DND-41 (cell line): ENCODE results near the gene CCL17.

Source experiments
- ATAC-seq: fragments of 200-7000 bp; cut with Tn5 transposase; 3 replicates; pipeline ENCODE4 v1.9.1; 2021; ENCODE audit warnings: low read depth; ENCODE audit not compliant: insufficient read depth
- DNase-seq: peaks from one replicate; pipeline ENCODE4 v3.0.0-alpha.2; 2020
- H2AFZ ChIP-seq: 2 replicates; pipeline ENCODE4 v1.6.0; 2012; ENCODE audit warnings: low read depth, low read length
- H3K27ac ChIP-seq: 2 replicates; pipeline ENCODE4 v1.5.1; 2012; ENCODE audit warnings: low read length, inconsistent platforms
- H3K27me3 ChIP-seq: fragments of 200-600 bp; sonication (generic); 2 replicates; pipeline ENCODE4 v1.6.0; 2012; ENCODE audit warnings: low read length, mild to moderate bottlenecking, inconsistent platforms; ENCODE audit not compliant: insufficient read depth, poor library complexity
- H3K36me3 ChIP-seq: 2 replicates; pipeline ENCODE4 v1.5.1; 2012; ENCODE audit warnings: low read length, inconsistent platforms; ENCODE audit not compliant: insufficient read depth
- H3K4me1 ChIP-seq: 2 replicates; pipeline ENCODE4 v1.5.1; 2012; ENCODE audit warnings: mild to moderate bottlenecking, low read length; ENCODE audit not compliant: insufficient read depth
- H3K4me2 ChIP-seq: 2 replicates; pipeline ENCODE4 v1.6.0; 2012; ENCODE audit warnings: mild to moderate bottlenecking, moderate library complexity, low read length, inconsistent platforms; ENCODE audit not compliant: insufficient read depth
- H3K4me3 ChIP-seq, 2 experiments: fragments of 200-600 bp in 1 of 2; shearing (Covaris generic) in 1 of 2; 2 replicates each; pipeline ENCODE4 v1.5.1; 2012 to 2016; ENCODE audit warnings: inconsistent platforms in 2 of 2, low read length in 2 of 2, mild to moderate bottlenecking in 2 of 2, low read depth in 1 of 2, moderate library complexity in 1 of 2
- H3K79me2 ChIP-seq: 2 replicates; pipeline ENCODE4 v1.6.0; 2012; ENCODE audit warnings: low read length, inconsistent platforms; ENCODE audit not compliant: insufficient read depth
- H3K9ac ChIP-seq: 2 replicates; pipeline ENCODE4 v1.6.0; 2012; ENCODE audit warnings: low read depth, mild to moderate bottlenecking, inconsistent platforms, low read length, moderate library complexity
- H3K9me3 ChIP-seq: 2 replicates; pipeline ENCODE4 v1.5.1; 2012; ENCODE audit warnings: low read length, moderate library complexity, mild to moderate bottlenecking, inconsistent platforms; ENCODE audit not compliant: insufficient read depth, severe bottlenecking
- H4K20me1 ChIP-seq: 2 replicates; pipeline ENCODE4 v1.6.0; 2012; ENCODE audit warnings: low read length; ENCODE audit not compliant: insufficient read depth
- EZH2 ChIP-seq: IDR thresholded peaks from 3 replicates; pipeline ENCODE4 v1.6.1; 2012; ENCODE audit warnings: borderline replicate concordance, low read depth, mild to moderate bottlenecking, moderate library complexity, low read length, inconsistent platforms; ENCODE audit not compliant: severe bottlenecking
- TF ChIP-seq, protein P1 (sequence below): IDR thresholded peaks from 2 replicates; pipeline ENCODE4 v1.5.1; 2012; ENCODE audit warnings: borderline replicate concordance, low read length, moderate library complexity, mild to moderate bottlenecking; ENCODE audit not compliant: poor library complexity, severe bottlenecking; ENCODE audit errors: extremely low read depth

The CCL17 gene

DNA sequence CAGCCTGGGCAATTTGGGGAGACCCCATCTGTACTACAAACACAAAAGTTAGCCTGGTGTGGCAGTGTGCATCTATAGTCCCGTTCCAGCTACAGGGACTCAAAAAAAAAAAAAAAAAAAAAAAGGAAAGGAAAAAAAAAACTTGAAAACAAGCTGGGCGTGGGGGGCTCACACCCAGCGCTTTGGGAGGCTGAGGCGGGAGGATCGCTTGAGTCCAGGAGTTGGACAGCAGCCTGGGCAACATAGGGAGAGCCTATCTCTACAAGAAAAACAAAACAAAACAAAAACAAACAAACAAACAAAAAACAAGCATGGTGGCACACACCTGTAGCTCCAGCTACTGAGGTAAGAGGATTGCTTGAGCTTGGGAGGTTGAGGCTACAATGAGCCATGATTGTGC is 12.9 kb upstream of the CCL17 start:
- no peaks in the 10 kb centered on the region for H4K20me1 ChIP-seq
- H3K36me3 ChIP-seq: no peaks in the 10 kb centered on the region
- H2AFZ ChIP-seq: no peak overlapping the region
- H3K4me1 ChIP-seq: no peaks in the 10 kb centered on the region
- no peak for TF ChIP-seq EZH2
- TF ChIP-seq, protein P1, sequence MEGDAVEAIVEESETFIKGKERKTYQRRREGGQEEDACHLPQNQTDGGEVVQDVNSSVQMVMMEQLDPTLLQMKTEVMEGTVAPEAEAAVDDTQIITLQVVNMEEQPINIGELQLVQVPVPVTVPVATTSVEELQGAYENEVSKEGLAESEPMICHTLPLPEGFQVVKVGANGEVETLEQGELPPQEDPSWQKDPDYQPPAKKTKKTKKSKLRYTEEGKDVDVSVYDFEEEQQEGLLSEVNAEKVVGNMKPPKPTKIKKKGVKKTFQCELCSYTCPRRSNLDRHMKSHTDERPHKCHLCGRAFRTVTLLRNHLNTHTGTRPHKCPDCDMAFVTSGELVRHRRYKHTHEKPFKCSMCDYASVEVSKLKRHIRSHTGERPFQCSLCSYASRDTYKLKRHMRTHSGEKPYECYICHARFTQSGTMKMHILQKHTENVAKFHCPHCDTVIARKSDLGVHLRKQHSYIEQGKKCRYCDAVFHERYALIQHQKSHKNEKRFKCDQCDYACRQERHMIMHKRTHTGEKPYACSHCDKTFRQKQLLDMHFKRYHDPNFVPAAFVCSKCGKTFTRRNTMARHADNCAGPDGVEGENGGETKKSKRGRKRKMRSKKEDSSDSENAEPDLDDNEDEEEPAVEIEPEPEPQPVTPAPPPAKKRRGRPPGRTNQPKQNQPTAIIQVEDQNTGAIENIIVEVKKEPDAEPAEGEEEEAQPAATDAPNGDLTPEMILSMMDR: no peak
- no peak for DNase-seq
- ATAC-seq: no peak
- no peak overlapping the region for H3K4me3 ChIP-seq
- H3K4me2 ChIP-seq: no peak overlapping the region
- no peak overlapping the region for H3K27ac ChIP-seq
- H3K9me3 ChIP-seq: no peaks in the 10 kb centered on the region
- no peak overlapping the region for H3K9ac ChIP-seq
- peaks cover 3% of the 10 kb centered on the region for H3K27me3 ChIP-seq
- no peaks in the 10 kb centered on the region for H3K79me2 ChIP-seq

DNA sequence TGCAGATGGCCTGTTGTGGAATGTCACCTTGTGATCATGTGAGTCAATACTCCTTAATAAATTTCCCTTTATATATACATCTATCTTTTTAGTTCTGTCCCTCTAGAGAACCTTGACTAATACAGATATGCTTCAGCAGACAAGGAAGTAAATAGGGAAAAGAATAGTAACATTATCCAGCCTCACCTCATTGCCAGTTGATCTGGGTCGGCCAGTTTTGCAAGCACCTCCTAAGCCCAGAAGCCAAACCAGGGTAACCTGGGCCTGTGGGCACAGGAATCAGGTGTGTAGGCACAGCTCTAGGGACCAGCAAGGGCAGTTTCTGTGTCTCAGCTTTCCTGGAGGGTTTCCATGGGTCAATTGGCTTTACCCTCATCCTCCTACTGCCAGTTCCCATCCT is 11.9 kb upstream of the CCL17 start:
- Histone ChIP-seq H3K4me3 (no peak overlapping the region), H3K9me3 (no peaks in the 10 kb centered on the region), H3K27me3 (peaks cover 3% of the 10 kb centered on the region), H3K27ac (no peak overlapping the region), H3K9ac (no peak overlapping the region), H3K4me2 (no peak overlapping the region), H3K79me2 (no peaks in the 10 kb centered on the region), H4K20me1 (no peaks in the 10 kb centered on the region), H2AFZ (no peak overlapping the region), H3K36me3 (no peaks in the 10 kb centered on the region), H3K4me1 (no peaks in the 10 kb centered on the region)
- DNase-seq (no peak), ATAC-seq (no peak)
- TF ChIP-seq EZH2: no peak
- TF ChIP-seq, protein P1: no peak

DNA sequence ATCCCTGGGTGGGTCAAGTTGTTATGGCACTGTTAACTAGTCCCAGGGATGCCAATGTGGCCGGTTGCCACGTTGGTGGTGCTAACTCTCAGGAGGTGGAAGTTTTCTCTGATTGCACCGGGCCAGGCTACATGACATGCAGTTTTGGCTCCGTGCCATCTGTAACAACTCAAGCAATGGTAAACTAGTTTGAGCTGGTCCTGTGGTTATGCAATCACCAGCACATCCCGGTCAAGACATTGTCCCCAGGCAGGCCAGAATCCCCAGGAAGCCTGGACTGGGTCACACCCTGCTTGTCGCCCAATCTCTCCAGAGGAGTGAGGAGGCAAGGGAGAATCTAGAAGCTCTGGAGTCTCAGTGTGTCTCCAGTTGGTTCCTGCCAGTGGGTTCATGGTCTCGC is 10.1 kb upstream of the CCL17 start:
- DNase-seq: no peak

More for the DNA sequence above, 10.1 kb upstream of the CCL17 start:
- Histone ChIP-seq H3K4me1 (no peaks in the 10 kb centered on the region), H4K20me1 (no peaks in the 10 kb centered on the region), H3K79me2 (no peaks in the 10 kb centered on the region), H3K4me3 (no peak overlapping the region), H3K27me3 (peaks cover 3% of the 10 kb centered on the region), H3K9ac (no peak overlapping the region), H2AFZ (no peak overlapping the region), H3K4me2 (no peak overlapping the region), H3K9me3 (no peaks in the 10 kb centered on the region), H3K27ac (no peak overlapping the region), H3K36me3 (no peaks in the 10 kb centered on the region)
- TF ChIP-seq, protein P1: no peak
- TF ChIP-seq EZH2: no peak
- no peak for ATAC-seq
